T47D (cell line): ENCODE measurements around the gene NXN.
"Not testable (repeated sequence)": the region's sequence is repeated elsewhere in the genome, so short reads cannot be mapped to it uniquely, and the experiment has no call there.

Source experiments
- DNase-seq, 2 experiments: peaks; one replicate each; pipeline versions ENCODE4 v3.0.0 to v3.0.0-alpha.2; 2011 to 2012; ENCODE audit warnings: low read depth in 1 of 2, low spot score in 1 of 2
- JUND ChIP-seq: IDR thresholded peaks from 2 replicates; pipeline ENCODE4 v1.6.1; 2012; ENCODE audit warnings: low read depth
- in situ Hi-C: cut with HindIII; loops from 2 replicates; pipeline ENCODE4 v1.10.0; 2016; ENCODE audit warnings: low sequenced_read_pairs, low pct_unique_long_range_greater_than_20kb

Gene NXN

GRCh38 chr17:925817-926216 is 53.8 kb downstream of the NXN start:
- in situ Hi-C loops = no loop called here
- no peak for TF ChIP-seq JUND
- no peak for DNase-seq

DNA sequence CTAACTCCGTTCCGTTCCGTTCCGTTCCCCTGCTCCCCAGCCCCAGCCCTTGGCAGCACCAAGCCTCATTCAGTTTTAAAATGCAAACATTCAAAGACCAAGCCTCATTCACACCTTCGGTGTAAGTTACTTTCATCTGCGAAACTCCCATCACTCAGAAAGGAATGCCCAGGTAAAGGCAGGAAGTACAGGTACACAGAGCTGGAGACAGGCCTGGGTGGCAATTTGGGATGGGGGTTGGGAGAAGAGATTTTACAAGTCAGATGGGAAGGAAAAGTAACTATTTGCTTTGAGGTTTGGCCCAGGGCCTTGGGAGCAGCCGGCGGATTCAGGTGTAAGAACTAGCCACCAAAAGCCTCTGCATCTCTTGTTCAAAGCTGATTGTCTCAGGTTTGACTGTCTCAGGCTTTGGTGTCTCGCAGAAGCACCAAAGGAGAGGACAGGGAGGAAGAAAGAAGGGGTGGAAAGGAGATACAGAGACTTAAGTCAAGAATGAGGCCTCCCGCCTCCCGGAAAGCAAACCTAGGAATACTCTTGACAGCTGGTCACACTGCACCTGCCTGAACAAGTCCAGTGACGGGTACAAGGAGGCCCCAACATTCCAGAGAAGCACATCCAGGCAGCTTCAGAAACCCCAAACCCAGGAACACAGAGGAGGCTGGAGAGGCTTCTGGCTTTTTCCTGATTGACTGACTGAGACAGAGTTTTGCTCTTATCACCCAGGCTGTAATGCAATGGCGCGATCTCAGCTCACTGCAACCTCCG is 54.7 kb downstream of the NXN start:
- in situ Hi-C loops = no loop called here
- peak in 1 of 2 experiments; percentile 89 for DNase-seq
- no peak for TF ChIP-seq JUND

DNA sequence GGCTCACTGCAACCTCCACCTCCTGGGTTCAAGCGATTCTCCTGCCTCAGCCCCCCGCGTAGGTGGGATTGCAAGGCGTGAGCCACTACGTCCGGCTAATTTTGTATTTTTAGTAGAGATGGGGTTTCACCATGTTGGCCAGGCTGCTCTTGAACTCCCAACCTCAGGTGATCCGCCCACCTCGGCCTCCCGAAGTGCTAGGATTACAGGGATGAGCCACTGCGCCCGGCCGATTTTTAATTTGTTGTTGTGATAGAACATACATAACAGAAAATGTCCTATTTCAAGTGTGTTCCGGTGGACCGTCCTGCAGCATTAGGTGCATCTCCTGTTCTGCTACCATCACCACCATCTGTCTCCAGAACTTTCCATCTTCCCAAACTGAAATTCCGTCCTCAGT is 55.3 kb downstream of the NXN start:
- DNase-seq, in situ Hi-C loops: not testable (repeated sequence)

- no peak for TF ChIP-seq JUND
- no peak for DNase-seq
- in situ Hi-C loops = no loop called here
These were observed 55.9 kb downstream of the NXN start for GRCh38 chr17:923633-924032.

- DNase-seq = no peak
- in situ Hi-C loops = no loop called here
- TF ChIP-seq JUND = no peak
These were observed 58.4 kb downstream of the NXN start for GRCh38 chr17:921161-921560.

GRCh38 chr17:920190-920589 is 59.4 kb downstream of the NXN start:
- in situ Hi-C loops = no loop called here
- TF ChIP-seq JUND = no peak
- DNase-seq = no peak

- no peak for TF ChIP-seq JUND
- in situ Hi-C loops = no loop called here
- DNase-seq = no peak
These were observed 61.4 kb downstream of the NXN start for GRCh38 chr17:917941-918740.

DNA sequence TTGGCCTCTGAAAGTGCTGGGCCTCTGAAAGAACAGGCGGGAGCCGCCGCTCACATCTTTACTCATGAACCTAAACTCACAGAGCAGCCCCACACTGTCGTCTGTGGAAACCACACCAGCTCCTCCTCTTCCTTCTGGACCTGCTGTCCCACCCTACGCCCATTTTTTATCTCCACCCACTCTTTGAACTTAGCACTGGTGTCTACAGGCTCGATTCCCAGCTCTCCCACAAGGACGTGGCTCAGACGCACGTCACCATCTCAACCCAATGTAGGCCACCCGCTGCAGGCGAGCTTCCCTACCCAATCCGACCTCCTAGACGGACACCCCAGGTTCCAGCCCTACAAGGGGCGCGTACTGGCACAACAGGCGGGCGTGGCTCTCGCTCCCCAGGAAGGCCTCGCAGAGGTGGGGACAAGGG is 62.2 kb downstream of the NXN start:
- no peak for TF ChIP-seq JUND
- no peak for DNase-seq
- in situ Hi-C loops = no loop called here

DNA sequence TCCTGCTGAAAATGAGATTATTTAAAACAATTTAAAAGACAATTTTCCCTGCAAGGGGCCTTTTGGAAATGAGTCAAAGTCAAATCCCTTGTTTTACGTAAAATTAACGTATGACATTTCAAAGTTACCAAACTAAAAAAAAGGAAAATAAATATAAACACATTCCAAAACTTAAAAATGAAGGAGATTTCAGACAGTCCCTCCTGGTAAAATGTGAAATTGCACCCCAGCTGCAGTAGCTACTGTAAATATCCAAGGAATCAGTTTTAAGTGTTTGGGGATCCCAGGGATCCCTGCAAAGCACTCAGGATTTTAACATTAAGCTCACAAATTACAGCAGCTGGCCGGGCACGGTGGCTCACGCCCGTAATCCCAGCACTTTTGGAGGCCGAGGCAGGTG is 63.3 kb downstream of the NXN start:
- no peak for TF ChIP-seq JUND
- in situ Hi-C loops = no loop called here
- no peak for DNase-seq

- no peak for DNase-seq
- in situ Hi-C loops = no loop called here
- TF ChIP-seq JUND = no peak
These were observed 63.9 kb downstream of the NXN start for GRCh38 chr17:915538-916201.

DNA sequence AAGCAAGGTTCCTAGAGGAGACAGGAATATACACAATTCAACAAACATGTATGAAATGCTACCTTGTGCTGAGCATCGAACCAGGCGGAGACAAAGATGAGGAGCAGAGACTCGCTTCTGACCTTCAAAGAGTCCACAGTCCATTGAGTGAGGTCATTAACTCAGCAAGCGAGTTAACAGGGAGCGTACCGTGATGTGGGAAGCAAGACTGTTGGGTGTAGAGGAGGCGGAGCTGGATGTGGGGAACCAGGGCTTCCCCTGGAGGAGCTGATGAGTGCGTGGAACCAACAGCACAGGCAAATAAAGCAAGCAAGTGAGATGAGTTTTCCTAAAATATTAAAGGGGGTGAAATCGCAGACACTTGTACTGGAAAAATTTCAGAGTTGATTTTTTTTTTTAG is 65.0 kb downstream of the NXN start:
- TF ChIP-seq JUND = no peak
- DNase-seq = no peak
- in situ Hi-C loops = no loop called here

DNA sequence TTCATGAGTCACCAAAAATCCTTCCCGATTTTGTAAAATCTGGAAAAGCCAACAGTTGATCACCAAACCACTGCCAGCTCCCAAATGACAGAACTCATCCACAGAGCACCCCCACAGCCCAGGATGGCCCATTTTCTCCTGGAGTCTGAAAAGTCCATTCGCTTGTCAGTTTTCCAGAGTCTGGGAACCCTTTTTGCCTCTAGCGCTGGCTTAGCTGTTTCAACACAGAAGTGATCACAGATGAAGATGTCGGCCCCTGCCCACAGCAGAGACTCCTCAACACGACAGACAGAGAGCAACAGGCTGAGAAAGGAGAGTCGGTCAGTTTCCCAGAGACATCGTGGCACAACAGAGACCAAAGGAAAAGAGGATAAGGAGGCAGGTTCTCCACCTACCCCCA is 66.4 kb downstream of the NXN start:
- DNase-seq = no peak
- TF ChIP-seq JUND = no peak
- in situ Hi-C loops = no loop called here
